Common myeloid progenitor, CD34-positive (primary cell): ENCODE results near the gene BAG1.

ENCODE experiments used
- CTCF ChIA-PET: fragments of 350-600 bp; sonication (Branson Sonifier 250); formaldehyde crosslinking; loops from one replicate; lab custom pipeline; 2021; ENCODE audit warnings: antibody characterized with exemption; lab: Charles Lee
- POLR2A ChIA-PET: fragments of 350-600 bp; sonication (Branson Sonifier 250); formaldehyde crosslinking; loops from one replicate; lab custom pipeline; 2021; ENCODE audit warnings: antibody characterized with exemption; lab: Charles Lee
- DNase-seq, 3 donors: peaks; one replicate each; pipeline versions ENCODE4 v3.0.0 to v3.0.0-alpha.2; 2013
- H3K27ac ChIP-seq, 2 experiments: 1 replicate in 1 of 2; 2 replicates in 1 of 2; pipeline ENCODE4 v1.7.0; 2013; ENCODE audit warnings: inconsistent platforms in 2 of 2, low read length in 2 of 2, mild to moderate bottlenecking in 2 of 2, low read depth in 1 of 2, moderate library complexity in 1 of 2; ENCODE audit not compliant: severe bottlenecking in 2 of 2, insufficient read depth in 1 of 2, poor library complexity in 1 of 2
- H3K27me3 ChIP-seq, 5 experiments: replicated peaks in 2 of 5; 1 replicate in 3 of 5; 2 replicates in 2 of 5; pipeline versions ENCODE4 v1.6.1 to v1.7.0; 2013; ENCODE audit warnings: low read length in 4 of 5, mild to moderate bottlenecking in 2 of 5, moderate library complexity in 2 of 5, inconsistent platforms in 1 of 5; ENCODE audit not compliant: insufficient read depth in 5 of 5, control insufficient read depth in 4 of 5
- H3K36me3 ChIP-seq, 4 experiments: 1 replicate in 2 of 4; 2 replicates in 2 of 4; pipeline versions ENCODE4 v1.6.1 to v1.7.0; 2013; ENCODE audit warnings: low read length in 3 of 4, control low read depth in 1 of 4, mild to moderate bottlenecking in 1 of 4; ENCODE audit not compliant: control insufficient read depth in 4 of 4, insufficient read depth in 4 of 4
- H3K4me1 ChIP-seq, 4 experiments: 1 replicate in 3 of 4; 2 replicates in 1 of 4; pipeline versions ENCODE4 v1.6.1 to v1.7.1; 2013; ENCODE audit warnings: low read length in 3 of 4, mild to moderate bottlenecking in 3 of 4, control low read depth in 1 of 4, inconsistent platforms in 1 of 4, moderate library complexity in 1 of 4; ENCODE audit not compliant: control insufficient read depth in 4 of 4, insufficient read depth in 4 of 4; ENCODE audit errors: control extremely low read depth in 1 of 4
- H3K4me3 ChIP-seq, 7 experiments: 1 replicate in 4 of 7; 2 replicates in 3 of 7; pipeline versions ENCODE4 v1.5.1 to v1.7.0; 2013; ENCODE audit warnings: mild to moderate bottlenecking in 7 of 7, low read length in 6 of 7, moderate library complexity in 6 of 7, inconsistent platforms in 2 of 7, low read depth in 2 of 7, control low read depth in 1 of 7; ENCODE audit not compliant: insufficient read depth in 4 of 7, control insufficient read depth in 1 of 7; ENCODE audit errors: extremely low read depth in 1 of 7
- H3K9me3 ChIP-seq, 5 experiments: 1 replicate in 4 of 5; 2 replicates in 1 of 5; pipeline versions ENCODE4 v1.6.1 to v1.7.1; 2013; ENCODE audit warnings: low read length in 4 of 5, mild to moderate bottlenecking in 2 of 5, inconsistent platforms in 1 of 5, low read depth in 1 of 5, moderate library complexity in 1 of 5; ENCODE audit not compliant: control insufficient read depth in 4 of 5, insufficient read depth in 2 of 5; ENCODE audit errors: control extremely low read depth in 1 of 5
- WGBS: methylation state at CpG from one replicate; pipeline ENCODE4 v1.1.5; 2013; ENCODE audit not compliant: insufficient coverage; 5-methylcytosine and 5-hydroxymethylcytosine counted together

The BAG1 gene

DNA sequence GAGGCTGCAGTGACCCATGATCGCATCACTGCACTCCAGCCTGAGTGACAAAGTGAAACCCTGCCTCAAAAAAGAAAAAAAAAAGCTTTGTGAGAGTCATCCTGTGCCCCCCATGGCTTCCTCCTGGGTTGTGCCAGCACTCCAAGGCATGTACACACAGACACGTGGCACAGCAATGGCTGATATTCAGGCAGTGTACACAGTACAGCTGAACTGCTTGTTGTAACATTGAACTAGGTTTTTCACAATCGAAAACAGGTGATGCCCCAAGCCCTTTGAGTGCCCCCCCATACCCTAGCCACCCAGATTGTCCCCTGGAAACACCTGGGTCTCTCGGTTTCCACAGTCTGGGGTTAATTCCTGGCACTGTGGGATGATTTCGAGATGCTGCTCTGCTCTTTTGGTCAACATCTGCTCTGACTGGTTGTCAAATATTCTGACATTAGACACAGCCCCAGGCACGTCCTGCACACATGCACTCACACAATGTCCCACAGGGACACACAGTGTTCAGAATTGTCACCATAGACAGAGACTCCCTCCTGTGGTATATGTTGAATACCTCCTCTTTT is 15.3 kb downstream of the BAG1 start:
- no peaks in the 10 kb centered on the region for H3K27me3 ChIP-seq
- peaks cover 5 to 35% (median 25%) of the 10 kb centered on the region in 4 experiments for H3K36me3 ChIP-seq
- DNase-seq, result no peak
- ChIA-PET CTCF (interaction anchor here (0.6 to 2.1 kb wide), 4 partner anchors 8 to 1390 kb away, joined by 3 to 6 read pairs (median 4); no protein-coding TSS in a partner anchor), POLR2A (no interaction called here)
- WGBS, result 72% methylated on average over 5 of the region's 6 CpGs
- no peak overlapping the region for H3K4me3 ChIP-seq
- H3K27ac ChIP-seq, result no peak overlapping the region
- no peaks in the 10 kb centered on the region for H3K9me3 ChIP-seq
- peaks cover 0 to 6% (median 3%) of the 10 kb centered on the region in 4 experiments for H3K4me1 ChIP-seq

DNA sequence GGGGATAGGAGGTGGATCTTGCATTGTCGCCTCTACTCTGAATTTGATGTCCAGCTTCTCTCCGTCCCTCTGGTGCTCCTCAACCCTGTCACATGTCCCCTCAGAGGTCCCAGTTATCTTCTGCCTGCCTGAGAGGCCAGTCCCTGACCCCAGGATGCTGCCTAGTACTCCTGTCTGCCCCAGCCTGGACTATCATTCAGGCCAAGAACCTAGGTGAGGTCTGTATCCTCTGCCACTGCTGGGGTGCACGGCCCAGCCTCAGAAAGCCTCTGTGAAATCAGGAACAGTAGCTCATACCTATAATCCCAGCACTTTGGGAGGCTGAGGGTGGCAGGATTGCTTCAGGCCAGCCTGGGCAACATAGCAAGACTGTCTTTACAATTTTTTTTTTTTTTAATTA is 15.9 kb downstream of the BAG1 start:
- Histone ChIP-seq H3K9me3 (no peaks in the 10 kb centered on the region), H3K36me3 (peaks cover 5 to 32% (median 23%) of the 10 kb centered on the region in 4 experiments), H3K27ac (no peak overlapping the region), H3K4me3 (no peak overlapping the region), H3K27me3 (no peaks in the 10 kb centered on the region), H3K4me1 (peaks cover 0 to 6% (median 3%) of the 10 kb centered on the region in 4 experiments)
- DNase-seq, result no peak
- ChIA-PET CTCF (interaction anchor here (0.7 to 2.1 kb wide), 4 partner anchors 8 to 22 kb away, joined by 3 to 6 read pairs (median 4); no protein-coding TSS in a partner anchor), POLR2A (no interaction called here)
- WGBS, result 100% methylated on average over 3 of the region's 3 CpGs

DNA sequence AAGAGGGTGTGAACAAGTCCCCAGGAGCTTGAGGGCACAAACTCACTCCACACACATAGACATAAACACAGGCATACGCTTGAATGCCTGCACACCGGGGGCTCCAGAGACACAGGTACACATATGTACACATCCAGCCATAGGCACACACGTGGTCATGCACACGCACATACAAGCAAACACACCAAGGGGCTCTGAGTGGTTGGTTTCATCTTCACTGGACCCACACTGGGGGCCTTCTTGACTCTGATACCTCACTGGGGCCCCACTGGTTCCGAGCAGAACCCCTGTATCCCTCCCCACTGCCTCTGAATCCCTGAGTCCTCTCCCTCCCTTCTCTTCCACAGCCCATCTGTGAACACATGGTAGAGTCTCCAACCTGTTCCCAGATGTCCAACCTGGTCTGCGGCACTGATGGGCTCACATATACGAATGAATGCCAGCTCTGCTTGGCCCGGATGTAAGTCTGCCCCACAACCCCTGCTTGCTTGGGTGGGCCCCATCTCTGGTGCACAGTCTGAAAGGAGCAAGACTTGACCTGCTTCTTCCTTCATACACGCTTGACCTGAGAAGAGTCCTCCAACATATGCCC is 18.1 kb downstream of the BAG1 start:
- no peak for DNase-seq
- whole genome bisulfite sequencing, result 92% methylated on average over 7 of the region's 9 CpGs
- ChIA-PET CTCF (no interaction called here), POLR2A (no interaction called here)
- peaks cover 0 to 6% (median 3%) of the 10 kb centered on the region in 4 experiments for H3K4me1 ChIP-seq
- no peaks in the 10 kb centered on the region for H3K9me3 ChIP-seq
- no peaks in the 10 kb centered on the region for H3K27me3 ChIP-seq
- H3K4me3 ChIP-seq, result no peak overlapping the region
- no peak overlapping the region for H3K27ac ChIP-seq
- peaks cover 0 to 20% (median 9%) of the 10 kb centered on the region in 4 experiments for H3K36me3 ChIP-seq

DNA sequence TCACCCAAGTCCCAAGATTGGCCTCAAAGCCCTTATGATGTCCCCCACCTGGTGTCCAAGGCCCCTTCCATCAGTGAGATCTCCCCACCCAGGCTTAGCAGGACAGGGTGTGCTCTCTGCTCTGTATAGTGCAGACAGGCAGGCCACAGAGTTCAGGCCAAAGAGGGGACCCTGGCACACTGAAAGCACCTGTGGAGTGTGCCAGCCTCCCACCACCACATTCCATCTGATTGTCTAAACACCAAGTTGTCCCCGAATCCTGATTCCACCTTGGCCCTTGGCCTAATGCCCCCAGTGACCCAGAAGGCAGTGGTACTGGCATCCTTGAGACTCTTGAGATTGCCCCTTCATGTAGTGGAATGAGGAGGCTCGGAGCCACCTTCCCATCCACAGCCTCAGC is 19.2 kb downstream of the BAG1 start:
- no peak overlapping the region for H3K27ac ChIP-seq
- 100% methylated on average over 2 of the region's 2 CpGs for WGBS
- peaks cover 0 to 14% (median 6%) of the 10 kb centered on the region in 4 experiments for H3K36me3 ChIP-seq
- ChIA-PET POLR2A (no interaction called here), CTCF (interaction anchor here (4.4 kb wide), 1 partner anchor 19 kb away, joined by 14 read pairs; no protein-coding TSS in a partner anchor)
- no peaks in the 10 kb centered on the region for H3K27me3 ChIP-seq
- no peaks in the 10 kb centered on the region for H3K9me3 ChIP-seq
- H3K4me1 ChIP-seq, result peaks cover 0 to 13% (median 6%) of the 10 kb centered on the region in 4 experiments
- DNase-seq, result no peak
- H3K4me3 ChIP-seq, result no peak overlapping the region

DNA sequence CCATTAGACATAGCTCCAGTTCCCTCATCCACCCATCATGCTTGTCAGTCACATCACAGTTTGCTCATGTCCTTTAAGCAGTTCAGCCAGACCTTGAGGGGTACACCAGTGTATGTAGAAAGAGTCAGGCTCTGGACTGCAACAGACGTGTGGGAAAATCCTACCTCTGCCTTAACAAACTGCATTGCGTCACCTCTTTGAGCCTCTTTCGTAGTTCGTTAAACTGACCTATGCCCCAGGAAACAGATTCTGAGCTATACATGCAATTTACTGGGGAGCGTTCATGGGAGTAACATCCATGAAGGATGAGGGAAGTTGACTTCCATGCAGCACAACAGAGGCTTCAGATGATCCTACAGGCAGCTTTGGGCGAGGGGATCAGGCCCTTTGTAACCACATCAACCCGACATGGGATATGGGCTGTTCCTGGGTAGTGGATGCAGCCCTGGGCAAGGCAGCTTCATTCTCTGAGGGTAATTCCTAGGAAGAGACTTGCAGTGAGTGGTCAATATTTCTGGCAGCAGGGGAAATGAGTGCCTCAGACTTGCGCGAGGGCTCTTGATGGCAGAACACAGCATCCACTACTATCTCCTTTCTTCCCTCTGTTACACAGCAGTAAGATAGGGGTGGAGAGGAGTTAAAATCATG is 20.2 kb downstream of the BAG1 start:
- DNase-seq, result no peak
- H3K36me3 ChIP-seq, result peaks cover 0 to 6% (median 4%) of the 10 kb centered on the region in 4 experiments
- ChIA-PET POLR2A (no interaction called here), CTCF (interaction anchor here (0.6 to 4.4 kb wide), 4 partner anchors 8 to 43 kb away, joined by 3 to 14 read pairs (median 5); no protein-coding TSS in a partner anchor)
- no peak overlapping the region for H3K27ac ChIP-seq
- no peaks in the 10 kb centered on the region for H3K27me3 ChIP-seq
- 96% methylated on average over 7 of the region's 9 CpGs for WGBS
- peaks cover 0 to 21% (median 13%) of the 10 kb centered on the region in 4 experiments for H3K4me1 ChIP-seq
- no peak overlapping the region for H3K4me3 ChIP-seq
- no peaks in the 10 kb centered on the region for H3K9me3 ChIP-seq

DNA sequence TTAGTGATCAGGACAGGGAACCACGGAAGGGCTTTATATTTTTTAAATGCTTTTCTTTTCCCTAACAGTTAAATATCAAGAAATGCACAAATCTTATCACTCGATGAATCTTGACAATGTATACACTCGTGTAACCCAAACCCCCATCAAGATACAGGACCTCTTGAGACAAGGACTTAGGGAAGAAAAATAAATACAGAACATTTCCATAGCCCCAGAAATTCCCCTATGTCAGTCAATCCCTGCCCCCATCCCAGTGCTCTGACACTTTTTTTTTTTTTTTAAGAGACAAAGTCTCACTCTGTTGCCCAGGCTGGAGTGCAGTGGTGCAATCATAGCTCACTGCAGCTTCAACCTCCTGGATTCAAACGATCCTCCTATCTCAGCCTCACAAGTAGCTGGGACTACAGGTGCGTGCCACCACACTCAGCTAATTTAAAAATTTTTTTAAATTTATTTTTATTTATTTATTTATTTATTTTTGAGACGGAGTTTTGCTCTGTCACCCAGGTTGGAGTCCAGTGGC is 21.8 kb downstream of the BAG1 start:
- 94% methylated on average over 3 of the region's 6 CpGs for whole genome bisulfite sequencing
- no peaks in the 10 kb centered on the region for H3K9me3 ChIP-seq
- H3K36me3 ChIP-seq, result peaks cover 0 to under 1% (median 0%) of the 10 kb centered on the region in 4 experiments
- no peak overlapping the region for H3K4me3 ChIP-seq
- H3K27me3 ChIP-seq, result no peaks in the 10 kb centered on the region
- CTCF ChIA-PET, result interaction anchor here (2.6 to 4.4 kb wide), 2 partner anchors 14 to 16 kb away, joined by 7 to 14 read pairs; no protein-coding TSS in a partner anchor
- peaks cover 0 to 23% (median 12%) of the 10 kb centered on the region in 4 experiments for H3K4me1 ChIP-seq
- no peak overlapping the region for H3K27ac ChIP-seq
- DNase-seq, result no peak
- POLR2A ChIA-PET, result no interaction called here
